ENCODE data around the gene SNTG2. TPM values are rescaled to one million over a fixed set of nuclear protein-coding genes. Genes with fewer than 3 reads are reported as not detected.

Gene SNTG2
- total and polyA plus RNA-seq, 10 donors = 1.9 to 59.4 (median 18.3) TPM

- peaks cover 0 to 3% (median under 1%) of the 10 kb centered on the region in 8 donors for H3K9me3 ChIP-seq
- no peak overlapping the region for H3K4me3 ChIP-seq
- 50 to 73% (median 62%) methylated on average over 13 of the region's 13 CpGs for WGBS, 5 donors
- peaks cover 0 to 17% (median 3%) of the 10 kb centered on the region in 6 donors for H3K4me1 ChIP-seq
- peaks cover 0 to 5% (median 0%) of the 10 kb centered on the region in 7 donors for H3K27me3 ChIP-seq (replicated peaks in 1 of 7)
- no peak overlapping the region for H3K27ac ChIP-seq
- peak in 1 of 3 donors; percentile 46 for TF ChIP-seq POLR2AphosphoS5 (IDR thresholded peaks at IDR 0.05)
- TF ChIP-seq POLR2A (IDR thresholded peaks at IDR 0.05) = no peak
- TF ChIP-seq CTCF (IDR thresholded peaks at IDR 0.05 in 8 of 11, conservative IDR thresholded peaks at IDR 0.05 in 3 of 11) = no peak
- DNase-seq = no peak
- no peaks in the 10 kb centered on the region for H3K36me3 ChIP-seq
- intact Hi-C loops (cut with DNase I; ENCODE audit: low total_unique reads) = no loop called here
These were observed 269.4 kb downstream of the SNTG2 start for GRCh38 chr2:1219901-1220573.

GRCh38 chr2:1222056-1222455 is 271.4 kb downstream of the SNTG2 start:
- no peak overlapping the region for H3K4me3 ChIP-seq
- no peaks in the 10 kb centered on the region for H3K9me3 ChIP-seq
- peaks cover 0 to 5% (median 0%) of the 10 kb centered on the region in 7 donors for H3K27me3 ChIP-seq (replicated peaks in 1 of 7)
- H3K27ac ChIP-seq = no peak overlapping the region
- 82 to 90% (median 84%) methylated on average over 6 of the region's 6 CpGs for WGBS, 5 donors
- no peak for TF ChIP-seq POLR2AphosphoS5 (IDR thresholded peaks at IDR 0.05)
- no peak for TF ChIP-seq CTCF (IDR thresholded peaks at IDR 0.05 in 8 of 11, conservative IDR thresholded peaks at IDR 0.05 in 3 of 11)
- no peak for TF ChIP-seq POLR2A (IDR thresholded peaks at IDR 0.05)
- H3K36me3 ChIP-seq = no peaks in the 10 kb centered on the region
- intact Hi-C loops (cut with DNase I; ENCODE audit: low total_unique reads) = no loop called here
- DNase-seq = no peak
- peaks cover 0 to 17% (median 3%) of the 10 kb centered on the region in 6 donors for H3K4me1 ChIP-seq

GRCh38 chr2:1223791-1224190 is 273.1 kb downstream of the SNTG2 start:
- 88 to 91% (median 88%) methylated on average over 11 of the region's 11 CpGs for WGBS, 5 donors
- Histone ChIP-seq H3K36me3 (no peaks in the 10 kb centered on the region), H3K4me3 (no peak overlapping the region), H3K4me1 (peaks cover 0 to 17% (median 3%) of the 10 kb centered on the region in 6 donors), H3K9me3 (no peaks in the 10 kb centered on the region), H3K27ac (no peak overlapping the region), H3K27me3 (replicated peaks in 1 of 7) (no peaks in the 10 kb centered on the region)
- TF ChIP-seq CTCF (IDR thresholded peaks at IDR 0.05 in 8 of 11, conservative IDR thresholded peaks at IDR 0.05 in 3 of 11) (no peak), POLR2AphosphoS5 (IDR thresholded peaks at IDR 0.05) (no peak), POLR2A (IDR thresholded peaks at IDR 0.05) (no peak)
- intact Hi-C loops (cut with DNase I; ENCODE audit: low total_unique reads) = no loop called here
- no peak for DNase-seq

GRCh38 chr2:1224901-1225300 is 274.3 kb downstream of the SNTG2 start:
- DNase-seq = no peak
- Histone ChIP-seq H3K27ac (no peak overlapping the region), H3K4me1 (peaks cover 0 to 11% (median 2%) of the 10 kb centered on the region in 6 donors), H3K4me3 (no peak overlapping the region), H3K9me3 (peaks cover 0 to 5% (median 0%) of the 10 kb centered on the region in 8 donors), H3K36me3 (no peaks in the 10 kb centered on the region), H3K27me3 (replicated peaks in 1 of 7) (no peaks in the 10 kb centered on the region)
- TF ChIP-seq POLR2A (IDR thresholded peaks at IDR 0.05) (no peak), CTCF (IDR thresholded peaks at IDR 0.05 in 8 of 11, conservative IDR thresholded peaks at IDR 0.05 in 3 of 11) (no peak), POLR2AphosphoS5 (IDR thresholded peaks at IDR 0.05) (no peak)
- WGBS, 5 donors = 78 to 89% (median 82%) methylated on average over 3 of the region's 3 CpGs
- intact Hi-C loops (cut with DNase I; ENCODE audit: low total_unique reads) = no loop called here

Measured in spleen (tissue), 11 donors.